ENCODE measurements around the gene MMP28.

DNA sequence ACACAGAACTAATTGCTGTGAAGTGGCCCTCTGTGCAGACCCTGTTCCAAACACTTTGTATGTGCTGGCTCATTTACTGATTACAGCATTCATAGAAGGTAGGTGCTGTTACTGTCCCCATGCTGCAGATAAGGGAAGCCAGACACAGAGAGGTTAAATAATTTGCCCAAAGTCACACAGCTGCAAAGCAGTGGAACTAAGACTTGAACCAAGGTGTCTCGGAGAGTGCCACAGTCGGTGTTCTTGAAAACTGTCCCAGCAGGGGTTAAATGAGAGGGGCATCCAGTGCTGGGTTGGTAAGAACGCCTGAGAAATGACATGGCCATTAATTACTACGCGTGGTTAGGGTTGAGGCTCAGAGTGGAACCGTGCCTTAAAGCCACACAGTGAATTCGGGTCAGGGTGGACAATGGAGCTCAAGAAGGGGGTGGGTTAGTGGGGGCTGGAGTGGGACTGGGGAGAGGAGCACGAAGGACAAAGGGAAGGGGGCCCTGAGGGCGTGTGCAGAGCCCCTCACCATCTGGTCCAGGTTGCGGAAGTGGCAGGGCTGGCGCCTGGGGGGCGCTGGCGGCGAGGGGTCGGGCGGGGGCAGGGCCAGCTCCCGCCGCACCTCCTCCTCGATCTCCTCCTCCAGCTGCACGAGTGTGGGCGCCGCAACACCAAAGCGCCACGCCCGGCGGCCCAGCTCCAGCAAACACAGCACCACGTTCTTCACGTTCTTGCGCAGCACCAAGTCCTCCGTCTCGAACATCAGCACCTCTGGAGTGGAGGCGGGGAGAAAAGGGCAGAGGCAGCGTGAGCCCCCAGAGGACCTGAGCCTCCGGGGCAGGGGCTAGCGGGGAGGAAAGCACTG lies 45.7 kb downstream of the MMP28 start:
- TF ChIP-seq, protein P1, sequence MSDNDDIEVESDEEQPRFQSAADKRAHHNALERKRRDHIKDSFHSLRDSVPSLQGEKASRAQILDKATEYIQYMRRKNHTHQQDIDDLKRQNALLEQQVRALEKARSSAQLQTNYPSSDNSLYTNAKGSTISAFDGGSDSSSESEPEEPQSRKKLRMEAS (IDR thresholded peaks at IDR 0.05): no peak
- TF ChIP-seq CREB1 (IDR thresholded peaks at IDR 0.05; ENCODE audit: low read depth) (no peak), RAD21 (IDR thresholded peaks at IDR 0.05; ENCODE audit: low read depth) (no peak), TAF1 (IDR thresholded peaks at IDR 0.05; ENCODE audit: low read depth) (no peak), EP300 (IDR thresholded peaks at IDR 0.05; ENCODE audit: borderline replicate concordance) (no peak), YY1 (IDR thresholded peaks at IDR 0.05; ENCODE audit: low read depth) (no peak), TCF12 (IDR thresholded peaks at IDR 0.05; ENCODE audit: low read depth) (no peak), EGR1 (IDR thresholded peaks at IDR 0.05) (no peak)
- TF ChIP-seq, protein P2, sequence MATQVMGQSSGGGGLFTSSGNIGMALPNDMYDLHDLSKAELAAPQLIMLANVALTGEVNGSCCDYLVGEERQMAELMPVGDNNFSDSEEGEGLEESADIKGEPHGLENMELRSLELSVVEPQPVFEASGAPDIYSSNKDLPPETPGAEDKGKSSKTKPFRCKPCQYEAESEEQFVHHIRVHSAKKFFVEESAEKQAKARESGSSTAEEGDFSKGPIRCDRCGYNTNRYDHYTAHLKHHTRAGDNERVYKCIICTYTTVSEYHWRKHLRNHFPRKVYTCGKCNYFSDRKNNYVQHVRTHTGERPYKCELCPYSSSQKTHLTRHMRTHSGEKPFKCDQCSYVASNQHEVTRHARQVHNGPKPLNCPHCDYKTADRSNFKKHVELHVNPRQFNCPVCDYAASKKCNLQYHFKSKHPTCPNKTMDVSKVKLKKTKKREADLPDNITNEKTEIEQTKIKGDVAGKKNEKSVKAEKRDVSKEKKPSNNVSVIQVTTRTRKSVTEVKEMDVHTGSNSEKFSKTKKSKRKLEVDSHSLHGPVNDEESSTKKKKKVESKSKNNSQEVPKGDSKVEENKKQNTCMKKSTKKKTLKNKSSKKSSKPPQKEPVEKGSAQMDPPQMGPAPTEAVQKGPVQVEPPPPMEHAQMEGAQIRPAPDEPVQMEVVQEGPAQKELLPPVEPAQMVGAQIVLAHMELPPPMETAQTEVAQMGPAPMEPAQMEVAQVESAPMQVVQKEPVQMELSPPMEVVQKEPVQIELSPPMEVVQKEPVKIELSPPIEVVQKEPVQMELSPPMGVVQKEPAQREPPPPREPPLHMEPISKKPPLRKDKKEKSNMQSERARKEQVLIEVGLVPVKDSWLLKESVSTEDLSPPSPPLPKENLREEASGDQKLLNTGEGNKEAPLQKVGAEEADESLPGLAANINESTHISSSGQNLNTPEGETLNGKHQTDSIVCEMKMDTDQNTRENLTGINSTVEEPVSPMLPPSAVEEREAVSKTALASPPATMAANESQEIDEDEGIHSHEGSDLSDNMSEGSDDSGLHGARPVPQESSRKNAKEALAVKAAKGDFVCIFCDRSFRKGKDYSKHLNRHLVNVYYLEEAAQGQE (IDR thresholded peaks at IDR 0.05; ENCODE audit: low read depth): no peak
